HEK293 (cell line): ENCODE data around the gene MARCHF10.

ENCODE experiments used
- CTCF ChIA-PET: fragments of 350-600 bp; formaldehyde crosslinking; extraction: SDS; loops from one replicate; lab custom pipeline; 2021; ENCODE audit warnings: antibody characterized with exemption; lab: Yijun Ruan, JAX
- POLR2A ChIA-PET: fragments of 300-600 bp; formaldehyde crosslinking; extraction: SDS; loops from one replicate; lab custom pipeline; 2020; ENCODE audit warnings: antibody characterized with exemption, inconsistent platforms; lab: Yijun Ruan, JAX
- H3K27ac ChIP-seq: fragments of 200-500 bp; sonication (Bioruptor generic); 2 replicates; pipeline ENCODE4 v1.5.1; 2014; ENCODE audit warnings: low read depth, low read length, control low read depth, inconsistent platforms; ENCODE audit errors: extremely low read depth
- H3K36me3 ChIP-seq, 2 experiments: fragments of 200-500 bp in 1 of 2; sonication (Bioruptor generic) in 1 of 2; 1 replicate in 1 of 2; 2 replicates in 1 of 2; pipeline ENCODE4 v1.5.1; 2014 to 2017; ENCODE audit warnings: inconsistent platforms in 2 of 2, low read length in 2 of 2; ENCODE audit not compliant: control insufficient read depth in 2 of 2, insufficient read depth in 1 of 2
- H3K4me1 ChIP-seq: fragments of 200-500 bp; sonication (Bioruptor generic); 2 replicates; pipeline ENCODE4 v1.5.1; 2014; ENCODE audit warnings: mild to moderate bottlenecking, low read length, inconsistent platforms; ENCODE audit not compliant: control insufficient read depth, insufficient read depth
- H3K4me3 ChIP-seq: 2 replicates; pipeline ENCODE4 v1.5.1; 2011; ENCODE audit warnings: low read depth, mild to moderate bottlenecking, control low read depth, low read length, moderate library complexity
- H3K9me3 ChIP-seq: fragments of 200-500 bp; sonication (Bioruptor generic); 2 replicates; pipeline ENCODE4 v1.5.1; 2014; ENCODE audit warnings: low read depth, low read length, inconsistent platforms; ENCODE audit not compliant: control insufficient read depth, insufficient read depth
- BCL6B ChIP-seq: fragments of 450-650 bp; formaldehyde crosslinking; IDR thresholded peaks from 2 replicates; pipeline ENCODE4 v1.5.1; 2017; ENCODE audit warnings: missing biosample characterization, missing genetic modification characterization
- EGR2 ChIP-seq: fragments of 450-650 bp; formaldehyde crosslinking; IDR thresholded peaks from 2 replicates; pipeline ENCODE4 v1.5.1; 2016; ENCODE audit warnings: low read depth, missing biosample characterization, missing genetic modification characterization
- ELK4 ChIP-seq: IDR thresholded peaks from 2 replicates; pipeline ENCODE4 v1.6.1; 2011; ENCODE audit warnings: mild to moderate bottlenecking, low read depth, low read length, borderline replicate concordance
- REPIN1 ChIP-seq: fragments of 450-650 bp; formaldehyde crosslinking; IDR thresholded peaks from 2 replicates; pipeline ENCODE4 v1.5.1; 2017; ENCODE audit warnings: missing biosample characterization, missing genetic modification characterization, low read depth
- SETDB1 ChIP-seq: IDR thresholded peaks from one replicate; pipeline ENCODE4 v1.6.1; 2017; ENCODE audit warnings: mild to moderate bottlenecking, low read length, moderate library complexity, mixed read lengths; ENCODE audit not compliant: insufficient read length
- YY2 ChIP-seq: fragments of 450-650 bp; formaldehyde crosslinking; IDR thresholded peaks from 2 replicates; pipeline ENCODE4 v1.5.1; 2016; ENCODE audit warnings: missing biosample characterization, missing genetic modification characterization
- ZBTB20 ChIP-seq: fragments of 450-650 bp; formaldehyde crosslinking; IDR thresholded peaks from 2 replicates; pipeline ENCODE4 v1.5.1; 2016; ENCODE audit warnings: missing biosample characterization, missing genetic modification characterization
- ZBTB7A ChIP-seq: fragments of 450-650 bp; formaldehyde crosslinking; IDR thresholded peaks from 2 replicates; pipeline ENCODE4 v1.5.1; 2016; ENCODE audit warnings: low read depth, missing biosample characterization, missing genetic modification characterization
- ZFP3 ChIP-seq: fragments of 450-650 bp; formaldehyde crosslinking; IDR thresholded peaks from 2 replicates; pipeline ENCODE4 v1.5.1; 2016; ENCODE audit warnings: low read depth, missing biosample characterization, missing genetic modification characterization
- ZNF157 ChIP-seq: fragments of 450-650 bp; formaldehyde crosslinking; IDR thresholded peaks from 2 replicates; pipeline ENCODE4 v1.5.1; 2016; ENCODE audit warnings: missing biosample characterization, missing genetic modification characterization
- ZNF202 ChIP-seq: fragments of 450-650 bp; formaldehyde crosslinking; IDR thresholded peaks from 2 replicates; pipeline ENCODE4 v1.5.1; 2016; ENCODE audit warnings: missing biosample characterization, missing genetic modification characterization, borderline replicate concordance
- ZNF221 ChIP-seq: fragments of 450-650 bp; formaldehyde crosslinking; IDR thresholded peaks from 2 replicates; pipeline ENCODE4 v1.5.1; 2017; ENCODE audit warnings: missing biosample characterization, missing genetic modification characterization, borderline replicate concordance
- ZNF398 ChIP-seq: fragments of 450-650 bp; formaldehyde crosslinking; IDR thresholded peaks from 2 replicates; pipeline ENCODE4 v1.5.1; 2017; ENCODE audit warnings: missing biosample characterization, missing genetic modification characterization
- ZNF473 ChIP-seq: fragments of 450-650 bp; formaldehyde crosslinking; IDR thresholded peaks from 2 replicates; pipeline ENCODE4 v1.5.1; 2017; ENCODE audit warnings: missing biosample characterization, missing genetic modification characterization
- ZNF518A ChIP-seq: fragments of 450-650 bp; formaldehyde crosslinking; conservative IDR thresholded peaks from 2 replicates; pipeline ENCODE4 v1.5.1; 2016; ENCODE audit warnings: low read depth, missing biosample characterization, missing genetic modification characterization
- ZNF521 ChIP-seq: fragments of 450-650 bp; formaldehyde crosslinking; IDR thresholded peaks from 2 replicates; pipeline ENCODE4 v1.5.1; 2017; ENCODE audit warnings: missing biosample characterization, mild to moderate bottlenecking, missing genetic modification characterization
- ZNF530 ChIP-seq: fragments of 450-650 bp; formaldehyde crosslinking; IDR thresholded peaks from 2 replicates; pipeline ENCODE4 v1.5.1; 2016; ENCODE audit warnings: low read depth, missing biosample characterization, missing genetic modification characterization
- ZNF555 ChIP-seq: fragments of 450-650 bp; formaldehyde crosslinking; conservative IDR thresholded peaks from 2 replicates; pipeline ENCODE4 v1.5.1; 2017; ENCODE audit warnings: missing biosample characterization, mild to moderate bottlenecking, missing genetic modification characterization, inconsistent platforms
- ZNF561 ChIP-seq: fragments of 450-650 bp; IDR thresholded peaks from 2 replicates; pipeline ENCODE4 v1.5.1; 2018; ENCODE audit warnings: missing biosample characterization, missing genetic modification characterization, borderline replicate concordance
- ZNF658 ChIP-seq: fragments of 450-650 bp; formaldehyde crosslinking; IDR thresholded peaks from 2 replicates; pipeline ENCODE4; 2016; ENCODE audit warnings: missing biosample characterization, missing genetic modification characterization
- ZNF664 ChIP-seq: fragments of 450-650 bp; formaldehyde crosslinking; IDR thresholded peaks from 2 replicates; pipeline ENCODE4 v1.5.1; 2016; ENCODE audit warnings: missing biosample characterization, missing genetic modification characterization
- ZNF670 ChIP-seq: fragments of 450-650 bp; formaldehyde crosslinking; IDR thresholded peaks from 2 replicates; pipeline ENCODE4 v1.5.1; 2016; ENCODE audit warnings: missing biosample characterization, missing genetic modification characterization, low read depth
- ZNF707 ChIP-seq: fragments of 450-650 bp; formaldehyde crosslinking; IDR thresholded peaks from 2 replicates; pipeline ENCODE4 v1.5.1; 2016; ENCODE audit warnings: missing biosample characterization, missing genetic modification characterization
- ZNF776 ChIP-seq: fragments of 450-650 bp; formaldehyde crosslinking; IDR thresholded peaks from 2 replicates; pipeline ENCODE4 v1.5.0; 2017; ENCODE audit warnings: missing biosample characterization, missing genetic modification characterization, borderline replicate concordance
- ZNF785 ChIP-seq: fragments of 450-650 bp; formaldehyde crosslinking; IDR thresholded peaks from 2 replicates; pipeline ENCODE4 v1.5.1; 2016; ENCODE audit warnings: missing biosample characterization, missing genetic modification characterization
- ZNF792 ChIP-seq: fragments of 450-650 bp; formaldehyde crosslinking; IDR thresholded peaks from 2 replicates; pipeline ENCODE4 v1.5.1; 2016; ENCODE audit warnings: missing biosample characterization, missing genetic modification characterization
- ZSCAN16 ChIP-seq: fragments of 450-650 bp; formaldehyde crosslinking; IDR thresholded peaks from 2 replicates; pipeline ENCODE4 v1.5.1; 2016; ENCODE audit warnings: missing biosample characterization, missing genetic modification characterization
- ZSCAN30 ChIP-seq: fragments of 450-650 bp; IDR thresholded peaks from 2 replicates; pipeline ENCODE4 v1.5.1; 2018; ENCODE audit warnings: missing biosample characterization, mild to moderate bottlenecking, missing genetic modification characterization, moderate library complexity

Gene MARCHF10

GRCh38 chr17:62794666-62794971 is 13.5 kb downstream of the MARCHF10 start (continued):
- TF ChIP-seq BCL6B: no peak
- no peak for TF ChIP-seq YY2 (tag by site-specific recombination)
- no peak for TF ChIP-seq ZNF555 (tag by site-specific recombination)
- TF ChIP-seq ZNF530 (tag by site-specific recombination): no peak
- no peak for TF ChIP-seq ZNF792 (tag by site-specific recombination)
- TF ChIP-seq, all 188 proteins: peak for 0

- Histone ChIP-seq H3K4me3 (no peak overlapping the region), H3K9me3 (no peaks in the 10 kb centered on the region), H3K27ac (no peak overlapping the region), H3K4me1 (peaks cover 7% of the 10 kb centered on the region), H3K36me3 (no peaks in the 10 kb centered on the region)
- ChIA-PET POLR2A (no interaction called here), CTCF (no interaction called here)
- TF ChIP-seq ZNF561: no peak
- TF ChIP-seq ZNF518A (tag by site-specific recombination): no peak
- no peak for TF ChIP-seq ZNF658 (tag by site-specific recombination)
- TF ChIP-seq ZNF221 (tag by site-specific recombination): no peak
- no peak for TF ChIP-seq ZSCAN30 (tag by site-specific recombination)
- TF ChIP-seq ZNF670 (tag by site-specific recombination): no peak
- TF ChIP-seq ZFP3: no peak
- no peak for TF ChIP-seq REPIN1
- TF ChIP-seq ZNF776 (tag by site-specific recombination): peak; percentile 21; the same call in 1 of the 2 replicates
- no peak for TF ChIP-seq ZNF473 (tag by site-specific recombination)
- no peak for TF ChIP-seq ZNF521 (tag by site-specific recombination)
- TF ChIP-seq YY2 (tag by site-specific recombination): 0 out of 2 replicates have a peak, but pooled peaks have one; percentile 48
- TF ChIP-seq SETDB1: no peak
- TF ChIP-seq EGR2 (tag by site-specific recombination): peak; percentile 48; the same call in 1 of the 2 replicates
- TF ChIP-seq ZBTB7A (tag by site-specific recombination): no peak
- TF ChIP-seq ZNF202: no peak; the same call in 1 of the 2 replicates
- no peak for TF ChIP-seq ELK4
- TF ChIP-seq ZNF398: no peak
- TF ChIP-seq ZSCAN16 (tag by site-specific recombination): no peak
- no peak for TF ChIP-seq ZNF707
- TF ChIP-seq ZNF785: 0 out of 2 replicates have a peak, but pooled peaks have one; percentile 58
- peak; percentile 39; the same call in 1 of the 2 replicates for TF ChIP-seq ZNF157 (tag by site-specific recombination)
- no peak for TF ChIP-seq ZNF664 (tag by site-specific recombination)
- no peak for TF ChIP-seq ZBTB20 (tag by site-specific recombination)
These were observed 14.0 kb downstream of the MARCHF10 start for GRCh38 chr17:62793919-62794665.
